HepG2 (cell line): ENCODE results near the gene MTUS2. TPM values are rescaled to one million over a fixed set of nuclear protein-coding genes. Genes with fewer than 3 reads are reported as not detected.

Experiments
- ATAC-seq: fragments of 200-7000 bp; cut with Tn5 transposase; 3 replicates; pipeline ENCODE4 v1.9.1; 2020; ENCODE audit warnings: mild to moderate bottlenecking, moderate library complexity
- BruUV-seq: library from RNA; stranded (reverse); fragments of 400-500 nt; replicated peaks from 2 replicates; lab custom pipeline; 2021; lab: Mats Ljungman, UMichigan
- CTCF ChIA-PET: fragments of 300-600 bp; formaldehyde crosslinking; extraction: SDS; loops from one replicate; lab custom pipeline; 2021; ENCODE audit warnings: low total read pairs, inconsistent platforms, low intra/inter-chr PET ratio; lab: Yijun Ruan, JAX
- POLR2A ChIA-PET: fragments of 350-600 bp; sonication (Branson Sonifier 250); formaldehyde crosslinking; loops from one replicate; lab custom pipeline; 2020; ENCODE audit warnings: antibody characterized with exemption, inconsistent platforms; lab: Yijun Ruan, JAX
- DNase-seq: peaks from one replicate; pipeline ENCODE4 v3.0.0-alpha.2; 2015; ENCODE audit warnings: low spot score
- FAIRE-seq: peaks from 3 replicates; lab custom pipeline; 2011; peaks lifted over from hg19 to GRCh38; lab: Jason Lieb, UNC
- H2AFZ ChIP-seq: one replicate; pipeline ENCODE4 v1.6.1; 2011; ENCODE audit warnings: low read length, inconsistent platforms
- H3K27ac ChIP-seq: fragments of 300-600 bp; 3 replicates; pipeline ENCODE4 v1.8.0; 2011; ENCODE audit warnings: mixed run types, mild to moderate bottlenecking, mixed read lengths, low read length, inconsistent platforms; ENCODE audit not compliant: insufficient read depth; ENCODE audit errors: extremely low read length
- H3K27me3 ChIP-seq, 2 experiments: fragments of 200-600 bp in 1 of 2; 2 replicates in 1 of 2; 3 replicates in 1 of 2; pipeline versions ENCODE4 v1.6.0 to v1.8.0; 2011; ENCODE audit warnings: low read length in 2 of 2, mild to moderate bottlenecking in 2 of 2, moderate library complexity in 2 of 2, inconsistent platforms in 1 of 2; ENCODE audit not compliant: insufficient read depth in 2 of 2, control insufficient read depth in 1 of 2
- H3K36me3 ChIP-seq, 2 experiments: fragments of 200-600 bp in 1 of 2; replicated peaks in 1 of 2; 2 replicates in 1 of 2; 3 replicates in 1 of 2; pipeline versions ENCODE4 v1.5.1 to v1.8.0; 2011; ENCODE audit warnings: low read length in 2 of 2, inconsistent platforms in 1 of 2; ENCODE audit not compliant: insufficient read depth in 2 of 2, control insufficient read depth in 1 of 2
- H3K4me1 ChIP-seq: 2 replicates; pipeline ENCODE4 v1.5.1; 2012; ENCODE audit warnings: low read length, inconsistent platforms; ENCODE audit not compliant: insufficient read depth
- H3K4me2 ChIP-seq: 2 replicates; pipeline ENCODE4 v1.6.0; 2011; ENCODE audit warnings: low read depth, low read length, inconsistent platforms
- H3K4me3 ChIP-seq, 3 experiments: fragments of 200-600 bp in 1 of 3; sonication (generic), shearing (Covaris generic) in 1 of 3; replicated peaks in 1 of 3; 2 replicates each; pipeline ENCODE4 v1.5.1; 2011 to 2016; ENCODE audit warnings: low read length in 3 of 3, inconsistent platforms in 2 of 3, low read depth in 2 of 3, mild to moderate bottlenecking in 2 of 3, control low read depth in 1 of 3, mixed read lengths in 1 of 3; ENCODE audit not compliant: insufficient read depth in 1 of 3
- H3K79me2 ChIP-seq: one replicate; pipeline ENCODE4 v1.6.1; 2011; ENCODE audit warnings: low read length, inconsistent platforms; ENCODE audit not compliant: insufficient read depth
- H3K9ac ChIP-seq: 2 replicates; pipeline ENCODE4 v1.6.0; 2011; ENCODE audit warnings: mild to moderate bottlenecking, low read depth, low read length, inconsistent platforms; ENCODE audit not compliant: insufficient read depth
- H3K9me3 ChIP-seq: 2 replicates; pipeline ENCODE4 v1.5.1; 2012; ENCODE audit warnings: mild to moderate bottlenecking, low read length
- H4K20me1 ChIP-seq: 2 replicates; pipeline ENCODE4 v1.6.0; 2011; ENCODE audit warnings: inconsistent platforms, mild to moderate bottlenecking, low read length, moderate library complexity; ENCODE audit not compliant: insufficient read depth
- ATF7-NPFF ChIP-seq: sonication (generic); formaldehyde crosslinking; IDR thresholded peaks from 2 replicates; pipeline ENCODE4 v1.8.1; 2023; ENCODE audit warnings: mild to moderate bottlenecking, low read depth, missing genetic modification reagents, moderate library complexity
- CHCHD3 ChIP-seq: sonication (generic); formaldehyde crosslinking; IDR thresholded peaks from 2 replicates; pipeline ENCODE4 v1.8.0; 2022; ENCODE audit warnings: mild to moderate bottlenecking, missing genetic modification reagents, moderate library complexity
- MBNL3 ChIP-seq: fragments of 250-450 bp; sonication (Bioruptor Pico); conservative IDR thresholded peaks from 2 replicates; pipeline ENCODE4 v1.8.0; 2022; ENCODE audit warnings: mild to moderate bottlenecking, inconsistent platforms
- SETDB1 ChIP-seq: sonication (generic); formaldehyde crosslinking; IDR thresholded peaks from 2 replicates; pipeline ENCODE4 v1.5.1; 2020; ENCODE audit warnings: missing genetic modification reagents, mild to moderate bottlenecking, borderline replicate concordance
- ZNF468 ChIP-seq: sonication (generic); formaldehyde crosslinking; IDR thresholded peaks from 2 replicates; pipeline ENCODE4 v1.8.0; 2022; ENCODE audit warnings: mild to moderate bottlenecking, moderate library complexity, missing genetic modification reagents
- WGBS: methylation state at CpG from one replicate; pipeline ENCODE4 v1.1.6; 2017; ENCODE audit warnings: low lambda C conversion rate; 5-methylcytosine and 5-hydroxymethylcytosine counted together
- in situ Hi-C: cut with HindIII; loops from 2 replicates; pipeline ENCODE4 v1.10.0; 2017; ENCODE audit warnings: low pct_unique_long_range_greater_than_20kb; ENCODE audit not compliant: extremely low pct_ligation_motif_present
- intact Hi-C: fragments of 100-400 bp; cut with micrococcal nuclease; formaldehyde crosslinking; loops from one replicate; pipeline ENCODE4 v1.10.0; 2022; ENCODE audit not compliant: unreplicated experiment
- polyA plus RNA-seq, 8 experiments: library from polyadenylated mRNA; depleted of rRNA in 3 of 8; stranded (reverse) in 7 of 8; unstranded in 1 of 8; fragments of >200 nt; fragmentation: Illumina TruSeq in 4 of 8; extraction: Trizol in 4 of 8; gene quantifications; 2 replicates each; pipeline versions ENCODE4 v1.2.1 to v1.2.3, GENCODE V29; 2011 to 2016; ENCODE audit warnings: low read depth in 4 of 8, missing spikeins in 1 of 8, mixed read lengths in 1 of 8; ENCODE audit not compliant: insufficient read depth in 1 of 8
- total RNA-seq, 5 experiments: library from RNA; depleted of rRNA; stranded (reverse); fragments of >200 nt; fragmentation: Illumina TruSeq; extraction: Trizol; gene quantifications; 2 replicates each; pipeline ENCODE4 v1.2.3, GENCODE V29; 2016; ENCODE audit warnings: low read depth in 1 of 5
- TF ChIP-seq, protein P1 (sequence below), 2 experiments: IDR thresholded peaks; 2 replicates each; pipeline ENCODE4 v1.6.1; 2011 to 2012; ENCODE audit warnings: low read length in 2 of 2, borderline replicate concordance in 1 of 2, low read depth in 1 of 2, mild to moderate bottlenecking in 1 of 2, moderate library complexity in 1 of 2

Gene MTUS2
- total and polyA plus RNA-seq, 2 of the 13 experiments (the other 11 are each of a cell fraction or from before 2014, with no cell fraction given), result not detected

DNA sequence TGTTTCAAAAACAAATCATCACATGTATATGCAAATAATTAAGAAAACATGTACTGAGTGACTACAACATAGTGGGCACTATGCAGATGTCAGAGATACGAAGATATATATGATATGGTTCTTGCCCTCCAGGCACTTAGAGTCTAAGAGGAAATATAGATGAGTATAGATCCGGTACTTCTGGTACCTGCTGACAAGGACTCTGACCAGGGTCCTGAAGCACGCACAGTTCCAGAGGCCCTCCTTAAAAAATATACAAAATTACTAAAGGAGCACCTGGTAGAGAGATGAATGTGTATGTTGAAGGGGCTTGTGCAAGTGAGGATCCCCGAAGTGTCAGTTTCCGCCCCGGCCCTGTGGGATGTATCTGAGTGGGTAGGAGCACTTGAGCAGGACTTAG, 31.3 kb downstream of the MTUS2 start:
- POLR2A ChIA-PET, result no interaction called here
- BruUV-seq, result no TSS peak

DNA sequence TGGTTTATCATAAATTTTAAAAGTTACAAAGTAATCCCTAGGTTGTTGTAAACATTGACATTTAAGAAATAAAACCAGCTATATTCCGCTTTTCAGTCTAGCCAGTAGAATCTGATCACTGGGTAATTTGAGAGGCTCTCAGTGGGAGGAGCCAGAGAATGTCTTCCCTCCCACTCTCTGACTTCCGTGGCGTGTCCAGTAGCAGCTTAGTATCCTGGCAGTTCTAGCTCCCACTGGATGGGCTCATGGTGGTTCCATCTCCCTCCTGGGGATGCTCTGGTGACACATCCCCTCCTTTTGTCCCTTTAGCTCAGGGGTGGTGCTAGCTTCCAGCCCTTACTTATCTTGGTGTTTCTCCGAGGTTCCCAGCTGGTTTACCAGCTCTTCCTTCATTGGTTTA, 34.5 kb downstream of the MTUS2 start:
- FAIRE-seq, result no peak
- POLR2A ChIA-PET, result no interaction called here

More for the DNA sequence above, 31.3 kb downstream of the MTUS2 start:
- FAIRE-seq (no peak), DNase-seq (no peak), ATAC-seq (no peak)
- Histone ChIP-seq H3K27ac (no peak overlapping the region), H3K4me2 (no peak overlapping the region), H3K79me2 (no peaks in the 10 kb centered on the region), H3K9ac (no peak overlapping the region), H3K36me3 (no peaks in the 10 kb centered on the region), H2AFZ (no peak overlapping the region), H3K27me3 (no peaks in the 10 kb centered on the region), H4K20me1 (no peaks in the 10 kb centered on the region), H3K9me3 (no peaks in the 10 kb centered on the region), H3K4me3 (no peak overlapping the region), H3K4me1 (no peaks in the 10 kb centered on the region)
- in situ Hi-C loops (no loop called here), intact Hi-C loops (no loop called here)
- CTCF ChIA-PET, result no interaction called here
- WGBS, result 0% methylated on average over 6 of the region's 6 CpGs
- TF ChIP-seq, protein P1, sequence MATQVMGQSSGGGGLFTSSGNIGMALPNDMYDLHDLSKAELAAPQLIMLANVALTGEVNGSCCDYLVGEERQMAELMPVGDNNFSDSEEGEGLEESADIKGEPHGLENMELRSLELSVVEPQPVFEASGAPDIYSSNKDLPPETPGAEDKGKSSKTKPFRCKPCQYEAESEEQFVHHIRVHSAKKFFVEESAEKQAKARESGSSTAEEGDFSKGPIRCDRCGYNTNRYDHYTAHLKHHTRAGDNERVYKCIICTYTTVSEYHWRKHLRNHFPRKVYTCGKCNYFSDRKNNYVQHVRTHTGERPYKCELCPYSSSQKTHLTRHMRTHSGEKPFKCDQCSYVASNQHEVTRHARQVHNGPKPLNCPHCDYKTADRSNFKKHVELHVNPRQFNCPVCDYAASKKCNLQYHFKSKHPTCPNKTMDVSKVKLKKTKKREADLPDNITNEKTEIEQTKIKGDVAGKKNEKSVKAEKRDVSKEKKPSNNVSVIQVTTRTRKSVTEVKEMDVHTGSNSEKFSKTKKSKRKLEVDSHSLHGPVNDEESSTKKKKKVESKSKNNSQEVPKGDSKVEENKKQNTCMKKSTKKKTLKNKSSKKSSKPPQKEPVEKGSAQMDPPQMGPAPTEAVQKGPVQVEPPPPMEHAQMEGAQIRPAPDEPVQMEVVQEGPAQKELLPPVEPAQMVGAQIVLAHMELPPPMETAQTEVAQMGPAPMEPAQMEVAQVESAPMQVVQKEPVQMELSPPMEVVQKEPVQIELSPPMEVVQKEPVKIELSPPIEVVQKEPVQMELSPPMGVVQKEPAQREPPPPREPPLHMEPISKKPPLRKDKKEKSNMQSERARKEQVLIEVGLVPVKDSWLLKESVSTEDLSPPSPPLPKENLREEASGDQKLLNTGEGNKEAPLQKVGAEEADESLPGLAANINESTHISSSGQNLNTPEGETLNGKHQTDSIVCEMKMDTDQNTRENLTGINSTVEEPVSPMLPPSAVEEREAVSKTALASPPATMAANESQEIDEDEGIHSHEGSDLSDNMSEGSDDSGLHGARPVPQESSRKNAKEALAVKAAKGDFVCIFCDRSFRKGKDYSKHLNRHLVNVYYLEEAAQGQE (IDR thresholded peaks at IDR 0.05; ENCODE audit: borderline replicate concordance in 1 of 2, low read depth in 1 of 2, low read length in 2 of 2), result peak in 1 of 2 experiments; percentile 60; a peak in 2 of 4 replicates
- TF ChIP-seq ATF7-NPFF (CRISPR knock-in tag), result no peak

More for the DNA sequence above, 34.5 kb downstream of the MTUS2 start:
- no peak for ATAC-seq
- H3K27me3 ChIP-seq, result no peaks in the 10 kb centered on the region
- H3K79me2 ChIP-seq, result no peaks in the 10 kb centered on the region
- intact Hi-C loops (no loop called here), in situ Hi-C loops (no loop called here)
- BruUV-seq, result no TSS peak
- H3K4me1 ChIP-seq, result no peaks in the 10 kb centered on the region
- no peak overlapping the region for H2AFZ ChIP-seq
- H3K9ac ChIP-seq, result no peak overlapping the region
- no peak overlapping the region for H3K4me2 ChIP-seq
- H3K36me3 ChIP-seq, result no peaks in the 10 kb centered on the region
- CTCF ChIA-PET, result no interaction called here
- H4K20me1 ChIP-seq, result no peaks in the 10 kb centered on the region
- H3K4me3 ChIP-seq, result no peak overlapping the region
- TF ChIP-seq ZNF468 (CRISPR knock-in tag) (no peak), CHCHD3 (CRISPR knock-in tag) (no peak), MBNL3 (no peak), SETDB1 (CRISPR knock-in tag) (no peak)
- TF ChIP-seq, all 625 proteins: peak for 0
- DNase-seq, result no peak
- H3K9me3 ChIP-seq, result no peaks in the 10 kb centered on the region
- H3K27ac ChIP-seq, result no peak overlapping the region
- whole genome bisulfite sequencing, result 0% methylated on average over 4 of the region's 4 CpGs
